ENCODE data around the gene CPSF3.
"Not testable (repeated sequence)": the region's sequence is repeated elsewhere in the genome, so short reads cannot be mapped to it uniquely, and the experiment has no call there.

Gene CPSF3

GRCh38 chr2:9397201-9397600 is 26.3 kb upstream of the CPSF3 start:
- Histone ChIP-seq H3K36me3 (ENCODE audit: control insufficient read depth in 1 of 2, insufficient read depth in 2 of 2, low read length in 2 of 2) (peaks cover 0 to 40% of the 10 kb centered on the region in 2 donors), H3K4me1 (ENCODE audit: control insufficient read depth in 1 of 2, insufficient read depth in 2 of 2, low read length in 2 of 2) (no peaks in the 10 kb centered on the region), H3K27ac (ENCODE audit: low read depth, low read length) (no peak overlapping the region), H3K4me3 (ENCODE audit: low read depth in 1 of 2, low read length in 2 of 2) (no peak overlapping the region), H3K27me3 (ENCODE audit: control insufficient read depth in 1 of 2, insufficient read depth in 2 of 2, low read length in 2 of 2) (no peaks in the 10 kb centered on the region), H3K9me3 (ENCODE audit: control insufficient read depth in 1 of 2, low read length in 2 of 2) (no peaks in the 10 kb centered on the region), H3K9ac (ENCODE audit: low read depth in 1 of 2, low read length in 2 of 2) (no peak overlapping the region)

GRCh38 chr2:9398251-9398650 is 25.2 kb upstream of the CPSF3 start:
- H3K27ac ChIP-seq (ENCODE audit: low read depth, low read length); H3K27me3 ChIP-seq (ENCODE audit: control insufficient read depth in 1 of 2, insufficient read depth in 2 of 2, low read length in 2 of 2); H3K9me3 ChIP-seq (ENCODE audit: control insufficient read depth in 1 of 2, low read length in 2 of 2); H3K4me1 ChIP-seq (ENCODE audit: control insufficient read depth in 1 of 2, insufficient read depth in 2 of 2, low read length in 2 of 2); H3K4me3 ChIP-seq (ENCODE audit: low read depth in 1 of 2, low read length in 2 of 2); H3K9ac ChIP-seq (ENCODE audit: low read depth in 1 of 2, low read length in 2 of 2): not testable (repeated sequence)
- peaks cover 0 to 40% of the 10 kb centered on the region in 2 donors for H3K36me3 ChIP-seq (ENCODE audit: control insufficient read depth in 1 of 2, insufficient read depth in 2 of 2, low read length in 2 of 2)

- Histone ChIP-seq H3K9me3 (ENCODE audit: control insufficient read depth in 1 of 2, low read length in 2 of 2) (no peaks in the 10 kb centered on the region), H3K36me3 (ENCODE audit: control insufficient read depth in 1 of 2, insufficient read depth in 2 of 2, low read length in 2 of 2) (peaks cover 0 to 45% of the 10 kb centered on the region in 2 donors), H3K9ac (ENCODE audit: low read depth in 1 of 2, low read length in 2 of 2) (no peak overlapping the region), H3K27ac (ENCODE audit: low read depth, low read length) (no peak overlapping the region), H3K4me1 (ENCODE audit: control insufficient read depth in 1 of 2, insufficient read depth in 2 of 2, low read length in 2 of 2) (no peaks in the 10 kb centered on the region), H3K27me3 (ENCODE audit: control insufficient read depth in 1 of 2, insufficient read depth in 2 of 2, low read length in 2 of 2) (no peaks in the 10 kb centered on the region), H3K4me3 (ENCODE audit: low read depth in 1 of 2, low read length in 2 of 2) (no peak overlapping the region)
These were observed 24.3 kb upstream of the CPSF3 start for GRCh38 chr2:9398881-9399780.

GRCh38 chr2:9400268-9401058 is 23.0 kb upstream of the CPSF3 start:
- no peak overlapping the region for H3K4me3 ChIP-seq (ENCODE audit: low read depth in 1 of 2, low read length in 2 of 2)
- no peaks in the 10 kb centered on the region for H3K4me1 ChIP-seq (ENCODE audit: control insufficient read depth in 1 of 2, insufficient read depth in 2 of 2, low read length in 2 of 2)
- no peak overlapping the region for H3K9ac ChIP-seq (ENCODE audit: low read depth in 1 of 2, low read length in 2 of 2)
- H3K27ac ChIP-seq (ENCODE audit: low read depth, low read length): no peak overlapping the region
- no peaks in the 10 kb centered on the region for H3K9me3 ChIP-seq (ENCODE audit: control insufficient read depth in 1 of 2, low read length in 2 of 2)
- no peaks in the 10 kb centered on the region for H3K27me3 ChIP-seq (ENCODE audit: control insufficient read depth in 1 of 2, insufficient read depth in 2 of 2, low read length in 2 of 2)
- H3K36me3 ChIP-seq (ENCODE audit: control insufficient read depth in 1 of 2, insufficient read depth in 2 of 2, low read length in 2 of 2): peaks cover 0 to 38% of the 10 kb centered on the region in 2 donors

GRCh38 chr2:9401059-9401547 is 22.4 kb upstream of the CPSF3 start:
- Histone ChIP-seq H3K9ac (ENCODE audit: low read depth in 1 of 2, low read length in 2 of 2) (no peak overlapping the region), H3K27me3 (ENCODE audit: control insufficient read depth in 1 of 2, insufficient read depth in 2 of 2, low read length in 2 of 2) (no peaks in the 10 kb centered on the region), H3K9me3 (ENCODE audit: control insufficient read depth in 1 of 2, low read length in 2 of 2) (no peaks in the 10 kb centered on the region), H3K4me1 (ENCODE audit: control insufficient read depth in 1 of 2, insufficient read depth in 2 of 2, low read length in 2 of 2) (no peaks in the 10 kb centered on the region), H3K36me3 (ENCODE audit: control insufficient read depth in 1 of 2, insufficient read depth in 2 of 2, low read length in 2 of 2) (peaks cover 0 to 39% of the 10 kb centered on the region in 2 donors), H3K27ac (ENCODE audit: low read depth, low read length) (no peak overlapping the region), H3K4me3 (ENCODE audit: low read depth in 1 of 2, low read length in 2 of 2) (no peak overlapping the region)

- Histone ChIP-seq H3K27me3 (ENCODE audit: control insufficient read depth in 1 of 2, insufficient read depth in 2 of 2, low read length in 2 of 2) (no peaks in the 10 kb centered on the region), H3K36me3 (ENCODE audit: control insufficient read depth in 1 of 2, insufficient read depth in 2 of 2, low read length in 2 of 2) (peaks cover 0 to 39% of the 10 kb centered on the region in 2 donors), H3K9me3 (ENCODE audit: control insufficient read depth in 1 of 2, low read length in 2 of 2) (no peaks in the 10 kb centered on the region), H3K9ac (ENCODE audit: low read depth in 1 of 2, low read length in 2 of 2) (no peak overlapping the region), H3K4me3 (ENCODE audit: low read depth in 1 of 2, low read length in 2 of 2) (no peak overlapping the region), H3K4me1 (ENCODE audit: control insufficient read depth in 1 of 2, insufficient read depth in 2 of 2, low read length in 2 of 2) (no peaks in the 10 kb centered on the region), H3K27ac (ENCODE audit: low read depth, low read length) (no peak overlapping the region)
These were observed 21.6 kb upstream of the CPSF3 start for GRCh38 chr2:9401646-9402371.

- Histone ChIP-seq H3K27ac (ENCODE audit: low read depth, low read length) (no peak overlapping the region), H3K4me1 (ENCODE audit: control insufficient read depth in 1 of 2, insufficient read depth in 2 of 2, low read length in 2 of 2) (no peaks in the 10 kb centered on the region), H3K36me3 (ENCODE audit: control insufficient read depth in 1 of 2, insufficient read depth in 2 of 2, low read length in 2 of 2) (peaks cover under 1 to 42% of the 10 kb centered on the region in 2 donors)
These were observed 19.5 kb upstream of the CPSF3 start for GRCh38 chr2:9403924-9404323.

GRCh38 chr2:9404451-9404850 is 19.0 kb upstream of the CPSF3 start:
- no peaks in the 10 kb centered on the region for H3K9me3 ChIP-seq (ENCODE audit: control insufficient read depth in 1 of 2, low read length in 2 of 2)
- H3K27me3 ChIP-seq (ENCODE audit: control insufficient read depth in 1 of 2, insufficient read depth in 2 of 2, low read length in 2 of 2): no peaks in the 10 kb centered on the region
- H3K36me3 ChIP-seq (ENCODE audit: control insufficient read depth in 1 of 2, insufficient read depth in 2 of 2, low read length in 2 of 2): peaks cover 3 to 47% of the 10 kb centered on the region in 2 donors
- H3K4me1 ChIP-seq (ENCODE audit: control insufficient read depth in 1 of 2, insufficient read depth in 2 of 2, low read length in 2 of 2): no peaks in the 10 kb centered on the region
- no peak overlapping the region for H3K4me3 ChIP-seq (ENCODE audit: low read depth in 1 of 2, low read length in 2 of 2)
- no peak overlapping the region for H3K9ac ChIP-seq (ENCODE audit: low read depth in 1 of 2, low read length in 2 of 2)
- H3K27ac ChIP-seq (ENCODE audit: low read depth, low read length): no peak overlapping the region

More at GRCh38 chr2:9403924-9404323, 19.5 kb upstream of the CPSF3 start:
- no peaks in the 10 kb centered on the region for H3K27me3 ChIP-seq (ENCODE audit: control insufficient read depth in 1 of 2, insufficient read depth in 2 of 2, low read length in 2 of 2)
- H3K4me3 ChIP-seq (ENCODE audit: low read depth in 1 of 2, low read length in 2 of 2): no peak overlapping the region
- H3K9me3 ChIP-seq (ENCODE audit: control insufficient read depth in 1 of 2, low read length in 2 of 2): no peaks in the 10 kb centered on the region
- H3K9ac ChIP-seq (ENCODE audit: low read depth in 1 of 2, low read length in 2 of 2): no peak overlapping the region

GRCh38 chr2:9405636-9406035 is 17.8 kb upstream of the CPSF3 start:
- Histone ChIP-seq H3K4me1 (ENCODE audit: control insufficient read depth in 1 of 2, insufficient read depth in 2 of 2, low read length in 2 of 2) (no peaks in the 10 kb centered on the region), H3K27me3 (ENCODE audit: control insufficient read depth in 1 of 2, insufficient read depth in 2 of 2, low read length in 2 of 2) (no peaks in the 10 kb centered on the region), H3K36me3 (ENCODE audit: control insufficient read depth in 1 of 2, insufficient read depth in 2 of 2, low read length in 2 of 2) (peaks cover 3 to 49% of the 10 kb centered on the region in 2 donors), H3K9ac (ENCODE audit: low read depth in 1 of 2, low read length in 2 of 2) (no peak overlapping the region), H3K27ac (ENCODE audit: low read depth, low read length) (no peak overlapping the region), H3K9me3 (ENCODE audit: control insufficient read depth in 1 of 2, low read length in 2 of 2) (no peaks in the 10 kb centered on the region), H3K4me3 (ENCODE audit: low read depth in 1 of 2, low read length in 2 of 2) (no peak overlapping the region)
